CD4-positive, alpha-beta T cell (primary cell): Measurements from ENCODE around the gene PTPRK. TPM values are rescaled to one million over a fixed set of nuclear protein-coding genes. Genes with fewer than 3 reads are reported as not detected.

Source experiments
- ATAC-seq: fragments of 200-7000 bp; cut with Tn5 transposase; one replicate; pipeline ENCODE4 v1.10.0; 2022; ENCODE audit warnings: mild to moderate bottlenecking; ENCODE audit not compliant: poor library complexity
- CTCF ChIA-PET: fragments of 350-600 bp; sonication (Branson Sonifier 250); formaldehyde crosslinking; loops from one replicate; lab custom pipeline; 2021; ENCODE audit warnings: antibody characterized with exemption, inconsistent platforms; lab: Charles Lee
- POLR2A ChIA-PET: fragments of 350-600 bp; sonication (Branson Sonifier 250); formaldehyde crosslinking; loops from one replicate; lab custom pipeline; 2021; ENCODE audit warnings: antibody characterized with exemption, inconsistent platforms; lab: Charles Lee
- DNase-seq, 14 experiments: peaks; one replicate each; pipeline ENCODE4 v3.0.0-alpha.2; 2013 to 2020; ENCODE audit warnings: mixed read lengths in 2 of 14
- H3K27ac ChIP-seq, 2 donors: one replicate each; pipeline versions ENCODE4 v1.5.1 to v1.7.0; 2013; ENCODE audit warnings: low read length in 2 of 2, low read depth in 1 of 2, mild to moderate bottlenecking in 1 of 2
- H3K27me3 ChIP-seq, 2 experiments: 1 replicate in 1 of 2; 2 replicates in 1 of 2; pipeline versions ENCODE4 v1.6.1 to v1.7.0; 2013; ENCODE audit warnings: low read length in 2 of 2, control low read depth in 1 of 2, mild to moderate bottlenecking in 1 of 2, moderate library complexity in 1 of 2; ENCODE audit not compliant: insufficient read depth in 2 of 2, control insufficient read depth in 1 of 2
- H3K36me3 ChIP-seq: one replicate; pipeline ENCODE4 v1.6.1; 2013; ENCODE audit warnings: low read length, control low read depth; ENCODE audit not compliant: insufficient read depth
- H3K4me1 ChIP-seq: one replicate; pipeline ENCODE4 v1.6.1; 2013; ENCODE audit warnings: low read length, control low read depth; ENCODE audit not compliant: insufficient read depth
- H3K4me3 ChIP-seq: one replicate; pipeline ENCODE4 v1.5.1; 2013; ENCODE audit warnings: mild to moderate bottlenecking, low read length, moderate library complexity
- H3K9me3 ChIP-seq, 2 experiments: 1 replicate in 1 of 2; 2 replicates in 1 of 2; pipeline versions ENCODE4 v1.6.1 to v1.7.0; 2013; ENCODE audit warnings: low read length in 2 of 2, mild to moderate bottlenecking in 2 of 2, control low read depth in 1 of 2, moderate library complexity in 1 of 2; ENCODE audit not compliant: control insufficient read depth in 1 of 2, insufficient read depth in 1 of 2
- H3K27ac Mint-ChIP-seq: one replicate; pipeline ENCODE4 v1.8.0; 2020; ENCODE audit warnings: mixed read lengths
- H3K27me3 Mint-ChIP-seq: one replicate; pipeline ENCODE4 v1.8.0; 2021; ENCODE audit warnings: mixed read lengths
- H3K36me3 Mint-ChIP-seq: one replicate; pipeline ENCODE4 v1.8.0; 2021; ENCODE audit warnings: low read depth, mixed read lengths
- H3K4me1 Mint-ChIP-seq: one replicate; pipeline ENCODE4 v1.8.0; 2021; ENCODE audit warnings: low read depth, mixed read lengths
- H3K4me3 Mint-ChIP-seq: one replicate; pipeline ENCODE4 v1.8.0; 2020; ENCODE audit warnings: mild to moderate bottlenecking, mixed read lengths
- H3K9me3 Mint-ChIP-seq: one replicate; pipeline ENCODE4 v1.8.0; 2020; ENCODE audit warnings: mixed read lengths
- CTCF ChIP-seq: fragments of 200-600 bp; IDR thresholded peaks from one replicate; pipeline ENCODE4 v1.8.0; 2022; ENCODE audit warnings: antibody characterized with exemption, mild to moderate bottlenecking
- intact Hi-C, 2 experiments: fragments of 100-400 bp; cut with DNase I in 1 of 2; cut with micrococcal nuclease in 1 of 2; formaldehyde crosslinking; loops; one replicate each; pipeline versions ENCODE4 v1.15.1 to v1.9.0; 2023 to 2025; cut with DNase I, micrococcal nuclease
- total RNA-seq, 174 experiments: library from RNA in 2 of 174; stranded (reverse) in 2 of 174; gene quantifications; one replicate each; pipeline ENCODE4 v1.2.3 and lab custom pipeline; 2021 to 2026

PTPRK gene
- total RNA-seq, 2 experiments from 2014 or later = 8.4 to 10.3 TPM

- H3K4me3 Mint-ChIP-seq = no peak overlapping the region
- intact Hi-C loops = no loop called here
- CTCF ChIA-PET = no interaction called here
- H3K27ac Mint-ChIP-seq = no peak overlapping the region
- Histone ChIP-seq H3K36me3 (no peaks in the 10 kb centered on the region), H3K27me3 (peaks cover 0 to 6% of the 10 kb centered on the region in 2 experiments), H3K4me3 (no peak overlapping the region), H3K9me3 (no peaks in the 10 kb centered on the region), H3K27ac (no peak overlapping the region), H3K4me1 (no peaks in the 10 kb centered on the region)
- no peaks in the 10 kb centered on the region for H3K9me3 Mint-ChIP-seq
- H3K27me3 Mint-ChIP-seq = peaks cover 24% of the 10 kb centered on the region
- H3K36me3 Mint-ChIP-seq = no peaks in the 10 kb centered on the region
- POLR2A ChIA-PET = no interaction called here
- TF ChIP-seq CTCF = no peak
- H3K4me1 Mint-ChIP-seq = no peaks in the 10 kb centered on the region
- DNase-seq (no peak), ATAC-seq (no peak)
Measured at GRCh38 chr6:128558924-128559323, 38.5 kb upstream of the PTPRK start.

- H3K4me3 Mint-ChIP-seq = no peak overlapping the region
- peaks cover 24% of the 10 kb centered on the region for H3K27me3 Mint-ChIP-seq
- intact Hi-C loops = no loop called here
- no peaks in the 10 kb centered on the region for H3K4me1 Mint-ChIP-seq
- Histone ChIP-seq H3K36me3 (no peaks in the 10 kb centered on the region), H3K4me1 (no peaks in the 10 kb centered on the region), H3K27me3 (peaks cover 0 to 6% of the 10 kb centered on the region in 2 experiments), H3K27ac (no peak overlapping the region), H3K9me3 (no peaks in the 10 kb centered on the region), H3K4me3 (no peak overlapping the region)
- H3K36me3 Mint-ChIP-seq = no peaks in the 10 kb centered on the region
- no peak for TF ChIP-seq CTCF
- ATAC-seq = no peak
- no peaks in the 10 kb centered on the region for H3K9me3 Mint-ChIP-seq
- no peak overlapping the region for H3K27ac Mint-ChIP-seq
- DNase-seq = no peak
- POLR2A ChIA-PET = no interaction called here
- CTCF ChIA-PET = no interaction called here
Measured at GRCh38 chr6:128558021-128558420, 37.6 kb upstream of the PTPRK start.

- Mint-ChIP-seq H3K27me3 (peaks cover 24% of the 10 kb centered on the region), H3K36me3 (no peaks in the 10 kb centered on the region), H3K4me1 (no peaks in the 10 kb centered on the region), H3K9me3 (no peaks in the 10 kb centered on the region), H3K4me3 (no peak overlapping the region), H3K27ac (no peak overlapping the region)
- H3K9me3 ChIP-seq = no peaks in the 10 kb centered on the region
- ChIA-PET CTCF (no interaction called here), POLR2A (no interaction called here)
- ATAC-seq = no peak
- no peak for TF ChIP-seq CTCF
- no peaks in the 10 kb centered on the region for H3K36me3 ChIP-seq
- no peak overlapping the region for H3K27ac ChIP-seq
- peaks cover 0 to 6% of the 10 kb centered on the region in 2 experiments for H3K27me3 ChIP-seq
- no peak overlapping the region for H3K4me3 ChIP-seq
- no peaks in the 10 kb centered on the region for H3K4me1 ChIP-seq
- intact Hi-C loops = no loop called here
- no peak for DNase-seq
Measured at GRCh38 chr6:128557081-128557480, 36.7 kb upstream of the PTPRK start.
